ENCODE data around the gene RTL1. TPM values are rescaled to one million over a fixed set of nuclear protein-coding genes. Genes with fewer than 3 reads are reported as not detected.
A peak's percentile ranks its signal among the peaks of the same experiment; 100 is the strongest.

RTL1 gene
- total RNA-seq, 4 donors from 2014 or later: not detected

GRCh38 chr14:100873096-100873482 is 30.4 kb downstream of the RTL1 start:
- DNase-seq: peak in 1 of 3 donors; percentile 27
- Histone ChIP-seq H3K9me3 (no peaks in the 10 kb centered on the region), H3K4me3 (no peak overlapping the region), H3K36me3 (no peaks in the 10 kb centered on the region), H3K27ac (no peak overlapping the region), H3K4me1 (no peaks in the 10 kb centered on the region), H3K27me3 (no peaks in the 10 kb centered on the region)
- no peak for TF ChIP-seq CTCF (IDR thresholded peaks at IDR 0.05)
- TF ChIP-seq POLR2A (IDR thresholded peaks at IDR 0.05): no peak

GRCh38 chr14:100872259-100873095 is 31.0 kb downstream of the RTL1 start:
- Histone ChIP-seq H3K9me3 (no peaks in the 10 kb centered on the region), H3K27me3 (no peaks in the 10 kb centered on the region), H3K4me3 (no peak overlapping the region), H3K4me1 (no peaks in the 10 kb centered on the region), H3K36me3 (no peaks in the 10 kb centered on the region), H3K27ac (no peak overlapping the region)
- no peak for TF ChIP-seq CTCF (IDR thresholded peaks at IDR 0.05)
- peak in 1 of 3 donors; percentile 31 for DNase-seq

- H3K36me3 ChIP-seq: no peaks in the 10 kb centered on the region
- peak in 1 of 3 donors; percentile 25 for DNase-seq
- no peaks in the 10 kb centered on the region for H3K4me1 ChIP-seq
- H3K27me3 ChIP-seq: no peaks in the 10 kb centered on the region
- no peak overlapping the region for H3K4me3 ChIP-seq
- no peak for TF ChIP-seq POLR2A (IDR thresholded peaks at IDR 0.05)
- no peak for TF ChIP-seq CTCF (IDR thresholded peaks at IDR 0.05)
- H3K27ac ChIP-seq: no peak overlapping the region
- H3K9me3 ChIP-seq: no peaks in the 10 kb centered on the region
These were observed 32.0 kb downstream of the RTL1 start for GRCh38 chr14:100871234-100872186.

GRCh38 chr14:100868621-100869370 is 34.7 kb downstream of the RTL1 start:
- Histone ChIP-seq H3K4me1 (no peaks in the 10 kb centered on the region), H3K36me3 (no peaks in the 10 kb centered on the region), H3K9me3 (no peaks in the 10 kb centered on the region), H3K27me3 (no peaks in the 10 kb centered on the region), H3K27ac (no peak overlapping the region), H3K4me3 (no peak overlapping the region)
- TF ChIP-seq CTCF (IDR thresholded peaks at IDR 0.05) (no peak), POLR2A (IDR thresholded peaks at IDR 0.05) (no peak)
- peak in 1 of 3 donors; percentile 30 for DNase-seq

DNA sequence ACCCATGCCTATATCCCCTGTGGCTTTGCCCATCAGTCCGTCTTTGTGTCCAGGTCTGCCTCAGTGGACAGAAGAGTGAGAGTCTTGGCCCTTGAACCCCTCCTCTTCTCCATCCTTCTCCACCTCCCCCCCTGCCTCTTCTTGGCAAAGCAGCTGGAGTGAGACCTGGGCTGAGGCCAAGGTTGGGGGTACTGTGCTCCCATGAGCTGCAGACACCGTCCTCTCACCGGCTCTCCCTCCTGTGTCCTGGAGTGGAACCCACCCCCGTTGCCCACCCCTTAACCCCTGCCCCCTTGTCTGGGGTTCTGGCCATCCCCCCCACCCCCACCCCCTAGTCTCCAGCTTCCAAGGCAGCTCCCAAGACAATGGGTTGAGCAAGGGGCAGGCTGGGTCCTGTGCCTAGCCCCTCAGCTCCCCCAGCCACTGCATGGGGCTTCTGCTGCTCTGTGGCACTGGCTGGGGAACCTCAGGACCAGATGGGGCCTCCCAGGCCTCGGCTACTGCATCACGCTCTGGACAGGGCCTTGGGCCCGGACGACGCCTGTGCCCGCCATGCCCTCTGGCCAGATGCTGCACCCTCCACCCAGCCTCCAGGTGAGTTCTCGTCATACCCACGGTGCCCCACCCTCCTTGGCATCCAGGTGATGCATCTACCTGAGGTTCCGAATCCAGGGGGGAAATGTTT is 35.7 kb downstream of the RTL1 start:
- TF ChIP-seq POLR2A (IDR thresholded peaks at IDR 0.05) (no peak), CTCF (IDR thresholded peaks at IDR 0.05) (no peak)
- no peak overlapping the region for H3K4me3 ChIP-seq
- H3K4me1 ChIP-seq: no peaks in the 10 kb centered on the region
- peak in 1 of 3 donors; percentile 27 for DNase-seq
- H3K27ac ChIP-seq: no peak overlapping the region
- H3K36me3 ChIP-seq: no peaks in the 10 kb centered on the region
- no peaks in the 10 kb centered on the region for H3K9me3 ChIP-seq
- H3K27me3 ChIP-seq: no peaks in the 10 kb centered on the region

All from Peyer's patch (tissue), 4 donors.